DND-41 (cell line): Measurements from ENCODE around the gene ANGPTL5.
"Not testable (repeated sequence)": the region's sequence is repeated elsewhere in the genome, so short reads cannot be mapped to it uniquely, and the experiment has no call there.

Experiments
- ATAC-seq: fragments of 200-7000 bp; cut with Tn5 transposase; 3 replicates; pipeline ENCODE4 v1.9.1; 2021; ENCODE audit warnings: low read depth; ENCODE audit not compliant: insufficient read depth
- DNase-seq: peaks from one replicate; pipeline ENCODE4 v3.0.0-alpha.2; 2020
- H2AFZ ChIP-seq: 2 replicates; pipeline ENCODE4 v1.6.0; 2012; ENCODE audit warnings: low read depth, low read length
- H3K27ac ChIP-seq: 2 replicates; pipeline ENCODE4 v1.5.1; 2012; ENCODE audit warnings: low read length, inconsistent platforms
- H3K27me3 ChIP-seq: fragments of 200-600 bp; sonication (generic); 2 replicates; pipeline ENCODE4 v1.6.0; 2012; ENCODE audit warnings: low read length, mild to moderate bottlenecking, inconsistent platforms; ENCODE audit not compliant: insufficient read depth, poor library complexity
- H3K36me3 ChIP-seq: 2 replicates; pipeline ENCODE4 v1.5.1; 2012; ENCODE audit warnings: low read length, inconsistent platforms; ENCODE audit not compliant: insufficient read depth
- H3K4me1 ChIP-seq: 2 replicates; pipeline ENCODE4 v1.5.1; 2012; ENCODE audit warnings: mild to moderate bottlenecking, low read length; ENCODE audit not compliant: insufficient read depth
- H3K4me2 ChIP-seq: 2 replicates; pipeline ENCODE4 v1.6.0; 2012; ENCODE audit warnings: mild to moderate bottlenecking, moderate library complexity, low read length, inconsistent platforms; ENCODE audit not compliant: insufficient read depth
- H3K4me3 ChIP-seq, 2 experiments: fragments of 200-600 bp in 1 of 2; shearing (Covaris generic) in 1 of 2; 2 replicates each; pipeline ENCODE4 v1.5.1; 2012 to 2016; ENCODE audit warnings: inconsistent platforms in 2 of 2, low read length in 2 of 2, mild to moderate bottlenecking in 2 of 2, low read depth in 1 of 2, moderate library complexity in 1 of 2
- H3K79me2 ChIP-seq: 2 replicates; pipeline ENCODE4 v1.6.0; 2012; ENCODE audit warnings: low read length, inconsistent platforms; ENCODE audit not compliant: insufficient read depth
- H3K9ac ChIP-seq: 2 replicates; pipeline ENCODE4 v1.6.0; 2012; ENCODE audit warnings: low read depth, mild to moderate bottlenecking, inconsistent platforms, low read length, moderate library complexity
- H3K9me3 ChIP-seq: 2 replicates; pipeline ENCODE4 v1.5.1; 2012; ENCODE audit warnings: low read length, moderate library complexity, mild to moderate bottlenecking, inconsistent platforms; ENCODE audit not compliant: insufficient read depth, severe bottlenecking
- H4K20me1 ChIP-seq: 2 replicates; pipeline ENCODE4 v1.6.0; 2012; ENCODE audit warnings: low read length; ENCODE audit not compliant: insufficient read depth
- CTCF ChIP-seq: IDR thresholded peaks from 2 replicates; pipeline ENCODE4 v1.5.1; 2012; ENCODE audit warnings: borderline replicate concordance, low read length, moderate library complexity, mild to moderate bottlenecking; ENCODE audit not compliant: poor library complexity, severe bottlenecking; ENCODE audit errors: extremely low read depth
- EZH2 ChIP-seq: IDR thresholded peaks from 3 replicates; pipeline ENCODE4 v1.6.1; 2012; ENCODE audit warnings: borderline replicate concordance, low read depth, mild to moderate bottlenecking, moderate library complexity, low read length, inconsistent platforms; ENCODE audit not compliant: severe bottlenecking

ANGPTL5 gene

DNA sequence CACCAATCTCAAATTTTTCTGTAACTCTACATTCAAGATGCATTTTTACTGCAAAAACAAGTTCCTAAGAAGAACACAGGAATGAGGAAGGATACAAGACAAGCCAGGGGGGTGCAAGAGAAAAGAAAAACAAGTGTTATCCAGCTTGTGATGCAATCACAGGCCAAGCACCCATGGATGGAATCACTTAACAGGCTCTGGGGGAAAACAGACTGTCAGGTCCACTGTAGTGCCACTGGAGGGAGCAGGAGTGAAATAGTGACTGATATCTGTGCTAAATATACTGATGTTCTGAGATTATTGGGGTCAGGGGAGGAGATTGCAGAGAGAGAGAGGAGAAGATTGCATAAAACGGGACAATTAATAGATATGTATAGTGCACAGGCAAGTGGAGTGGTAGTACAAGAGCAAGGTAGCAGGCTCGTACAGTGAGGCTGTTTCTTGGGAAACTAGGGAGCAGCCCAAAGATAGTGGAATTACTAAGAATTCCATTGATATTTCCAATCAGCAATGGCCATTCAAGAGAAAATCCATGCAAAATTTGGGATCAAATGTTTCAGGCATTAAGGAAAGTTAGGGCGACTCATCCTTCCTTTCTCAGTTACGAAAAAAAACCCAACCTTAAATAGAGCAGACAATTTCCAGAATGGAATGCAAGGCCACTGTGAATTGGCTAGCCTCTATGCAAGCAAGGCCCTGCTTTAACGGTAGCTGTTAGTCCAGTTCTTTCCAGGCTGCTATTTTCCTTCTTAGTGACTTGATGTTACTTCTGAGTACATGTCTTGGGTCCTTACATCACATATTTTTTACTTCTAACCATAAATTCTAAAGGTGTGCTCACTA, 53.7 kb downstream of the ANGPTL5 start:
- H2AFZ ChIP-seq, result no peak overlapping the region
- no peak overlapping the region for H3K4me2 ChIP-seq
- H3K36me3 ChIP-seq, result no peaks in the 10 kb centered on the region
- ATAC-seq (no peak), DNase-seq (no peak)
- no peak overlapping the region for H3K27ac ChIP-seq
- H4K20me1 ChIP-seq, result no peaks in the 10 kb centered on the region
- H3K79me2 ChIP-seq, result no peaks in the 10 kb centered on the region
- peak; percentile 44 for TF ChIP-seq CTCF
- no peak for TF ChIP-seq EZH2
- no peaks in the 10 kb centered on the region for H3K4me1 ChIP-seq
- H3K9me3 ChIP-seq, result no peaks in the 10 kb centered on the region
- no peaks in the 10 kb centered on the region for H3K27me3 ChIP-seq
- no peak overlapping the region for H3K4me3 ChIP-seq
- no peak overlapping the region for H3K9ac ChIP-seq

GRCh38 chr11:101860696-101861427, 55.5 kb downstream of the ANGPTL5 start:
- Histone ChIP-seq H3K4me2 (no peak overlapping the region), H2AFZ (0 out of 2 replicates have a peak overlapping the region, but pooled peaks have one; percentile 22)

DNA sequence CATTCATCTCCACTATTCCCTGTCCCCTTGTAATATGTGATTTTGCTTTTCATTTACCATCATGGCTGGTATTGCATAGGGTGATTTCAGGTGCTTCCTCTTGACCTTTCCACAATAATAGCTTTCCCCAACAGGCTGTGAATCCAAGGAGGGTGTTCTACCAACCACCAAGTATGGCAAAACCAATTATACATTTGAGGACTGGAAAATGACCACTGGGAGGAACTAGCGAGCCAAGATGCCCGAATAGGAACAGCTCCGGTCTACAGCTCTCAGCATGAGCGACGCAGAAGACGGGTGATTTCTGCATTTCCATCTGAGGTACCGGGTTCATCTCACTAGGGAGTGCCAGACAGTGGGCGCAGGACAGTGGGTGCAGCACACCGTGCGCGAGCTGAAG, 64.1 kb downstream of the ANGPTL5 start:
- not testable (repeated sequence) for H3K4me3 ChIP-seq, H3K4me2 ChIP-seq, ATAC-seq

More at GRCh38 chr11:101860696-101861427, 55.5 kb downstream of the ANGPTL5 start:
- peak; percentile 79 for ATAC-seq
- H3K79me2 ChIP-seq, result no peaks in the 10 kb centered on the region
- H3K36me3 ChIP-seq, result no peaks in the 10 kb centered on the region
- no peak overlapping the region for H3K9ac ChIP-seq
- no peaks in the 10 kb centered on the region for H4K20me1 ChIP-seq
- H3K27me3 ChIP-seq, result no peaks in the 10 kb centered on the region
- peak; percentile 31 for DNase-seq
- peak; percentile 85 for TF ChIP-seq CTCF
- no peak for TF ChIP-seq EZH2
- no peak overlapping the region for H3K27ac ChIP-seq
- no peak overlapping the region for H3K4me3 ChIP-seq
- no peaks in the 10 kb centered on the region for H3K4me1 ChIP-seq
- H3K9me3 ChIP-seq, result no peaks in the 10 kb centered on the region

GRCh38 chr11:101848262-101848661, 68.1 kb downstream of the ANGPTL5 start:
- no peak overlapping the region for H3K4me2 ChIP-seq
- no peaks in the 10 kb centered on the region for H3K79me2 ChIP-seq
- DNase-seq (no peak), ATAC-seq (no peak)
- no peaks in the 10 kb centered on the region for H3K27me3 ChIP-seq
- H3K9ac ChIP-seq, result no peak overlapping the region
- peak; percentile 46 for TF ChIP-seq CTCF
- no peak for TF ChIP-seq EZH2
- H4K20me1 ChIP-seq, result no peaks in the 10 kb centered on the region
- H3K27ac ChIP-seq, result no peak overlapping the region
- H2AFZ ChIP-seq, result no peak overlapping the region
- H3K36me3 ChIP-seq, result no peaks in the 10 kb centered on the region
- no peak overlapping the region for H3K4me3 ChIP-seq
- no peaks in the 10 kb centered on the region for H3K4me1 ChIP-seq
- no peaks in the 10 kb centered on the region for H3K9me3 ChIP-seq

More for the DNA sequence above, 64.1 kb downstream of the ANGPTL5 start:
- not testable (repeated sequence) for H3K79me2 ChIP-seq, H3K36me3 ChIP-seq, H3K27me3 ChIP-seq, DNase-seq, H3K9ac ChIP-seq, H2AFZ ChIP-seq, H3K9me3 ChIP-seq, H3K27ac ChIP-seq, H3K4me1 ChIP-seq, H4K20me1 ChIP-seq
